K562 (cell line): Measurements from ENCODE around the gene MRGPRD. TPM values are rescaled to one million over a fixed set of nuclear protein-coding genes. Genes with fewer than 3 reads are reported as not detected.

ENCODE experiments used
- ATAC-seq: fragments of 200-7000 bp; cut with Tn5 transposase; 3 replicates; pipeline ENCODE4 v1.9.1; 2020; ENCODE audit warnings: moderate library complexity
- BruUV-seq: library from RNA; stranded (reverse); fragments of 400-500 nt; replicated peaks from 2 replicates; lab custom pipeline; 2021; lab: Mats Ljungman, UMichigan
- CTCF ChIA-PET: fragments of 300-600 bp; formaldehyde crosslinking; extraction: SDS; loops from one replicate; lab custom pipeline; 2021; ENCODE audit warnings: low intra/inter-chr PET ratio; lab: Yijun Ruan, JAX
- POLR2A ChIA-PET: fragments of 300-600, 350-650 bp; sonication (Branson Sonifier 250); formaldehyde crosslinking; extraction: SDS; loops from one replicate; lab custom pipeline; 2021; ENCODE audit warnings: antibody characterized with exemption, inconsistent platforms; lab: Yijun Ruan, JAX
- DNase-seq, 4 experiments: peaks; one replicate each; pipeline versions ENCODE4 v3.0.0 to v3.0.0-alpha.2; 2011 to 2018; ENCODE audit warnings: low spot score in 3 of 4, mixed read lengths in 3 of 4; ENCODE audit errors: extremely low read depth in 1 of 4
- FAIRE-seq: peaks from 2 replicates; lab custom pipeline; 2011; peaks lifted over from hg19 to GRCh38; lab: Jason Lieb, UNC
- H2AFZ ChIP-seq: 2 replicates; pipeline ENCODE4 v1.6.0; 2011; ENCODE audit warnings: low read depth, low read length, control low read depth, inconsistent platforms
- H3K27ac ChIP-seq: fragments of 200-600 bp; 3 replicates; pipeline ENCODE4 v1.8.0; 2011; ENCODE audit warnings: low read depth, mild to moderate bottlenecking, control low read depth, inconsistent platforms, low read length, moderate library complexity, mixed read lengths; ENCODE audit errors: extremely low read depth
- H3K27me3 ChIP-seq, 2 experiments: fragments of 300-600 bp in 1 of 2; 2 replicates in 1 of 2; 3 replicates in 1 of 2; pipeline versions ENCODE4 v1.6.0 to v1.8.0; 2011; ENCODE audit warnings: inconsistent platforms in 2 of 2, low read length in 2 of 2, mild to moderate bottlenecking in 1 of 2, mixed read lengths in 1 of 2, moderate library complexity in 1 of 2; ENCODE audit not compliant: control insufficient read depth in 2 of 2, insufficient read depth in 2 of 2
- H3K36me3 ChIP-seq: fragments of 300-600 bp; 3 replicates; pipeline ENCODE4 v1.8.0; 2011; ENCODE audit warnings: mild to moderate bottlenecking, low read length, inconsistent platforms; ENCODE audit not compliant: control insufficient read depth, insufficient read depth
- H3K4me1 ChIP-seq, 2 experiments: fragments of 200-600 bp in 1 of 2; replicated peaks in 1 of 2; 2 replicates in 1 of 2; 3 replicates in 1 of 2; pipeline versions ENCODE4 v1.5.1 to v1.8.0; 2011; ENCODE audit warnings: inconsistent platforms in 2 of 2, low read length in 2 of 2, mild to moderate bottlenecking in 1 of 2, mixed read lengths in 1 of 2, moderate library complexity in 1 of 2; ENCODE audit not compliant: control insufficient read depth in 2 of 2, insufficient read depth in 2 of 2
- H3K4me2 ChIP-seq: 2 replicates; pipeline ENCODE4 v1.6.1; 2011; ENCODE audit warnings: low read length, control low read depth, inconsistent platforms, mixed read lengths; ENCODE audit not compliant: insufficient read depth
- H3K4me3 ChIP-seq: fragments of 200-600 bp; sonication (generic), shearing (Covaris generic); 2 replicates; pipeline ENCODE4 v1.5.1; 2016; ENCODE audit warnings: control low read depth, inconsistent platforms
- H3K79me2 ChIP-seq: fragments of 200-600 bp; 3 replicates; pipeline ENCODE4 v1.8.0; 2011; ENCODE audit warnings: low read length, inconsistent platforms; ENCODE audit not compliant: control insufficient read depth, insufficient read depth
- H3K9ac ChIP-seq, 2 experiments: 2 replicates each; pipeline versions ENCODE4 v1.6.0 to v1.6.1; 2011; ENCODE audit warnings: low read depth in 2 of 2, low read length in 2 of 2, control low read depth in 1 of 2, inconsistent platforms in 1 of 2, mild to moderate bottlenecking in 1 of 2, mixed read lengths in 1 of 2; ENCODE audit not compliant: insufficient read depth in 1 of 2
- H3K9me1 ChIP-seq: one replicate; pipeline ENCODE4 v1.6.0; 2011; ENCODE audit warnings: inconsistent platforms, mild to moderate bottlenecking, low read length, moderate library complexity; ENCODE audit not compliant: control insufficient read depth, insufficient read depth
- H3K9me3 ChIP-seq: replicated peaks from 2 replicates; pipeline ENCODE4 v1.5.1; 2011; ENCODE audit warnings: low read depth, low read length, inconsistent platforms; ENCODE audit not compliant: control insufficient read depth, insufficient read depth
- H4K20me1 ChIP-seq: replicated peaks from 2 replicates; pipeline ENCODE4 v1.6.1; 2011; ENCODE audit warnings: low read length, inconsistent platforms, mixed read lengths; ENCODE audit not compliant: control insufficient read depth, insufficient read depth
- BRD4 ChIP-seq: fragments of 200-600 bp; sonication (generic); IDR thresholded peaks from 2 replicates; pipeline ENCODE4 v1.6.1; 2017; ENCODE audit warnings: inconsistent platforms
- EWSR1 ChIP-seq: fragments of 450-650 bp; IDR thresholded peaks from 2 replicates; pipeline ENCODE4 v1.6.1; 2018; ENCODE audit warnings: borderline replicate concordance, mild to moderate bottlenecking, low read depth, moderate library complexity; ENCODE audit not compliant: partially characterized antibody
- FOXJ3 ChIP-seq: sonication (generic); formaldehyde crosslinking; IDR thresholded peaks from 2 replicates; pipeline ENCODE4 v1.4.0; 2020; ENCODE audit warnings: mild to moderate bottlenecking, missing genetic modification reagents
- GABPA ChIP-seq: fragments of 200-800 bp; sonication (Bioruptor generic); conservative IDR thresholded peaks from 2 replicates; pipeline ENCODE4 v1.6.1; 2016; ENCODE audit warnings: low read depth, missing genetic modification characterization, missing compliant biosample characterization
- HLTF ChIP-seq: fragments of 450-650 bp; IDR thresholded peaks from 2 replicates; pipeline ENCODE4 v1.6.1; 2016
- MXD1 ChIP-seq: fragments of 250-450 bp; sonication (Bioruptor Pico); IDR thresholded peaks from 2 replicates; pipeline ENCODE4 v1.8.0; 2021; ENCODE audit warnings: borderline replicate concordance, mild to moderate bottlenecking, moderate library complexity; ENCODE audit not compliant: poor library complexity, severe bottlenecking
- OTX1 ChIP-seq: fragments of 450-650 bp; formaldehyde crosslinking; IDR thresholded peaks from 2 replicates; pipeline ENCODE4 v1.4.0; 2022; ENCODE audit warnings: mild to moderate bottlenecking
- PHF20 ChIP-seq: fragments of 450-650 bp; IDR thresholded peaks from 2 replicates; pipeline ENCODE4 v1.6.1; 2018; ENCODE audit not compliant: partially characterized antibody
- PRMT5 ChIP-seq: sonication (generic); formaldehyde crosslinking; IDR thresholded peaks from 2 replicates; pipeline ENCODE4 v1.5.0; 2020; ENCODE audit warnings: missing genetic modification reagents
- RBBP5 ChIP-seq: fragments of 200-600 bp; sonication (generic); IDR thresholded peaks from 2 replicates; pipeline ENCODE4 v1.6.1; 2012; ENCODE audit warnings: borderline replicate concordance, mild to moderate bottlenecking, low read length, control low read depth, inconsistent platforms; ENCODE audit not compliant: insufficient read depth, poor library complexity, severe bottlenecking
- RERE ChIP-seq: sonication (generic); formaldehyde crosslinking; IDR thresholded peaks from 2 replicates; pipeline ENCODE4 v1.8.0; 2023; ENCODE audit warnings: missing genetic modification reagents, mild to moderate bottlenecking, borderline replicate concordance
- TAF1 ChIP-seq: IDR thresholded peaks from 2 replicates; pipeline ENCODE4 v1.6.1; 2011; ENCODE audit warnings: mild to moderate bottlenecking, low read length, moderate library complexity; ENCODE audit not compliant: insufficient read depth, control insufficient read depth, severe bottlenecking; ENCODE audit errors: extremely low read depth
- ZNF143 ChIP-seq: sonication (generic); formaldehyde crosslinking; IDR thresholded peaks from 2 replicates; pipeline ENCODE4 v1.9.0; 2022; ENCODE audit warnings: mild to moderate bottlenecking, missing genetic modification reagents
- ZNF384 ChIP-seq: IDR thresholded peaks from 2 replicates; pipeline ENCODE4 v1.6.1; 2012; ENCODE audit warnings: low read depth, low read length, improper control_type of control experiment
- WGBS: fragments of 100-300 bp; shearing (Covaris generic); methylation state at CpG from one replicate; pipeline ENCODE4 v1.1.6; 2016; ENCODE audit warnings: low coverage, mixed read lengths; ENCODE audit not compliant: insufficient coverage; ENCODE audit errors: missing lambda C conversion rate; 5-methylcytosine and 5-hydroxymethylcytosine counted together
- in situ Hi-C: fragments of 300-500 bp; cut with MboI; formaldehyde crosslinking; loops from 4 replicates; pipeline ENCODE4 v1.15.0; 2018; ENCODE audit warnings: inconsistent platforms, mixed read lengths
- intact Hi-C: fragments of 100-400 bp; cut with micrococcal nuclease; formaldehyde crosslinking; loops from 2 replicates; pipeline ENCODE4 v1.14.2; 2022
- polyA plus RNA-seq, 8 experiments: library from polyadenylated mRNA; depleted of rRNA in 4 of 8; stranded (reverse) in 5 of 8; unstranded in 3 of 8; fragments of >200 nt; fragmentation: Nextera tagmentation in 2 of 8; fragmentation: Illumina TruSeq in 1 of 8; extraction: Ambion mirVana in 2 of 8; extraction: Trizol in 1 of 8; gene quantifications; 2 replicates each; pipeline versions ENCODE4 v1.2.1 to v1.2.3, GENCODE V29; 2011 to 2014; ENCODE audit warnings: inconsistent platforms in 1 of 8, missing spikeins in 1 of 8
- total RNA-seq, 7 experiments: library from RNA; depleted of rRNA in 6 of 7; stranded (reverse); fragments of >200 nt in 6 of 7; fragmentation: Illumina TruSeq in 2 of 7; extraction: Trizol in 2 of 7; gene quantifications; 2 replicates each; pipeline versions ENCODE4 v1.2.1 to v1.2.3, GENCODE V29; 2011 to 2021; ENCODE audit warnings: low replicate concordance in 1 of 7
- TF ChIP-seq, protein P1 (sequence below): fragments of 250-450 bp; sonication (Bioruptor Pico); IDR thresholded peaks from 2 replicates; pipeline ENCODE4 v1.5.0; 2021

MRGPRD gene
- total and polyA plus RNA-seq, 9 of the 15 experiments (the other 6 are each of a cell fraction or from before 2014, with no cell fraction given) = not detected

DNA sequence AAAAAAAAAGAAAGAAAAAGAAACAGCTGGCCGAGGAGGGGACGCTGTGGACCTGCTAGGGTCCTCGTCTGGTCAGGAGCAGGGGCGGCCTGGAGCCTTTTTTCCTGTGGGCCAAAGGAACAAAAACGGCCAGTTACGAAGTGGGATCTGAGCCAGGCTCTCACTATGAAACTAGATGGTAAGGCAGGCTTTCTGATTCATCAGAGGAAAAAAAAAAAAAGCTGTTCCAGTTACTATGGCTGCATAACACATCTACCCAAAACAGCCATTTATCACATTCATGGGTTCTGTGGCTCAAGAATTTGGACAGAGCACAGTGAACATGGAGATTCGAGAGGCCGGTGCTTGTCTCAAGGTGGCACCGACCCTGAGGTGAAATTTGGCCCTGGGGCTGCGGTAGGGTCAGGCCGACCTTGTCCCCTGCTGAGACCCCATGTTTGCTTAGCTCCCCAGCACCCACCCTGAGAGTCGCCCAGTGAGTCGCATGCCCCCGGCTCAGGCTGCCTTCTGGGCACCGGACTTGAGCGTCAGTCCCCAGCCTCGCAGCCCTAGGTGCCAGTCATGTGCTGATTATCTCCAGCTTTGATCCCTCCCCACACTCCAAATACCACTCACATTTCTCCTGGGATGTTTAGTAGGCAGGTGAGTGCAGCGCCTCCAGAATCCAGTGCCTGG, 34.2 kb downstream of the MRGPRD start:
- no peak; the same call in 2 of the 3 replicates for ATAC-seq
- in situ Hi-C loops = no loop called here
- TF ChIP-seq RERE (CRISPR knock-in tag) (no peak), OTX1 (CRISPR knock-in tag) (no peak), FOXJ3 (CRISPR knock-in tag) (peak; percentile 69), TAF1 (no peak), BRD4 (no peak), PRMT5 (CRISPR knock-in tag) (no peak), RBBP5 (no peak), PHF20 (no peak), MXD1 (CRISPR knock-in tag) (no peak), EWSR1 (no peak), ZNF384 (peak; percentile 87), ZNF143 (no peak), HLTF (no peak), GABPA (tag) (peak; percentile 26; the same call in 1 of the 2 replicates)
- TF ChIP-seq, protein P1, sequence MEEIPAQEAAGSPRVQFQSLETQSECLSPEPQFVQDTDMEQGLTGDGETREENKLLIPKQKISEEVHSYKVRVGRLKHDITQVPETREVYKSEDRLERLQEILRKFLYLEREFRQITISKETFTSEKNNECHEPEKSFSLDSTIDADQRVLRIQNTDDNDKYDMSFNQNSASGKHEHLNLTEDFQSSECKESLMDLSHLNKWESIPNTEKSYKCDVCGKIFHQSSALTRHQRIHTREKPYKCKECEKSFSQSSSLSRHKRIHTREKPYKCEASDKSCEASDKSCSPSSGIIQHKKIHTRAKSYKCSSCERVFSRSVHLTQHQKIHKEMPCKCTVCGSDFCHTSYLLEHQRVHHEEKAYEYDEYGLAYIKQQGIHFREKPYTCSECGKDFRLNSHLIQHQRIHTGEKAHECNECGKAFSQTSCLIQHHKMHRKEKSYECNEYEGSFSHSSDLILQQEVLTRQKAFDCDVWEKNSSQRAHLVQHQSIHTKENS = no peak

More for the DNA sequence above, 34.2 kb downstream of the MRGPRD start:
- 73% methylated on average over 13 of the region's 18 CpGs for WGBS
- H2AFZ ChIP-seq = no peak overlapping the region
- H3K4me1 ChIP-seq = peaks cover 5 to 17% of the 10 kb centered on the region in 2 experiments; a peak in 4 of 5 replicates
- H3K9me3 ChIP-seq = no peaks in the 10 kb centered on the region
- no peaks in the 10 kb centered on the region for H3K36me3 ChIP-seq
- intact Hi-C loops = no loop called here
- BruUV-seq = no TSS peak
- no peak for DNase-seq
- H3K79me2 ChIP-seq = no peaks in the 10 kb centered on the region
- ChIA-PET POLR2A (interaction anchor here (0.6 to 0.7 kb wide), 2 partner anchors 47 to 66 kb away, joined by 3 read pairs; partner anchors contain the start of gene MRGPRF), CTCF (no interaction called here)
- H3K4me2 ChIP-seq = no peak overlapping the region; the same call in 1 of the 2 replicates
- H4K20me1 ChIP-seq = no peaks in the 10 kb centered on the region
- H3K27ac ChIP-seq = no peak overlapping the region
- H3K4me3 ChIP-seq = no peak overlapping the region
- peak overlapping the region; percentile 0 to 71; a peak in 3 of 4 replicates for H3K9ac ChIP-seq
- FAIRE-seq = no peak
- no peaks in the 10 kb centered on the region for H3K9me1 ChIP-seq
- no peaks in the 10 kb centered on the region for H3K27me3 ChIP-seq
